ENCODE results near the gene MAPT.

MAPT gene

DNA sequence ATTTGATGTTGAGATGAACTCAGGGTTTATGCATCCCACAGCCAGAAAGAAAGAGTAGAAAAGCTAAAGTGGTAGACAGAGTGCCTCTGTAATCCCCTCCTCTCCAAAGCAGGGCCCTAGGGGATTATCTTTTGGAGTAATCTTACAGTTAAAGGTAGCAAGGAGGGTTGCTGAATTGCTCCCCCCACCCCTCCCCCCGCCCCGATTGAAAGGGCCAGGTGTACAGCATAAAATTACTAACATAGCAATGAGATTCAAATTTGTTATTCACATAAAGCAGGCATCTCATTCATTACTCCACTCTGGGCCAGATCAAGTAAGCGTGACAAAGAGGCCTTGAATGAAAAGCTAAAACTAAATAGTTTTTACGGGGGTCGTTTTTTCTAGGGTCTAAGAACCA, 177.4 kb downstream of the MAPT start:
- Histone ChIP-seq H3K27me3 (replicated peaks) (no peaks in the 10 kb centered on the region), H3K27ac (no peak overlapping the region), H3K36me3 (replicated peaks) (no peaks in the 10 kb centered on the region), H3K4me3 (ENCODE audit: low read depth, low read length) (no peak overlapping the region)
- in situ Hi-C loops (cut with HindIII; ENCODE audit: low pct_ligation_motif_present, low sequenced_read_pairs): no loop called here
- TF ChIP-seq CTCF (IDR thresholded peaks at IDR 0.05; ENCODE audit: low read depth, low read length, missing control alignments): no peak
- no peak for DNase-seq

DNA sequence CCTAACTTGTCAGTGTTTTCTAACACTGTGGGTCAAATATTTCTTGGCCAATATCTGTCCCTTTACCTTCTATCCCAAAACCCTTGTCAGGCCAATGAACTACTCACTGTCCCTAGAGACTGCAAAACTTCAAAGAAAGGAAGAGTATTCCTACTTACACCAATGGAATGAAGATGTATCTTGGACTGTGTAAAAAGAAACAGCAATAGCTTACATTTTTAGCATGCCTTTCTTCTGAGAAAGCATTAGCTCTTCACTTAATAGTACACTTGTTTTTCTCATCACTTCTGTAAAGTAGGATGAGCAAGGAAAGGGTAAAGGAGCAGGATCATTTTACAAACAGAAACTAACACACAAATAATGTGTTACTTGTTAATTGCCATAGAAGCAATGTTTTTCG, 178.6 kb downstream of the MAPT start:
- H3K36me3 ChIP-seq (replicated peaks): no peaks in the 10 kb centered on the region
- DNase-seq: peak; percentile 21
- H3K27ac ChIP-seq: peak overlapping the region; percentile 57
- TF ChIP-seq CTCF (IDR thresholded peaks at IDR 0.05; ENCODE audit: low read depth, low read length, missing control alignments): no peak
- no peaks in the 10 kb centered on the region for H3K27me3 ChIP-seq (replicated peaks)
- no peak overlapping the region for H3K4me3 ChIP-seq (ENCODE audit: low read depth, low read length)
- in situ Hi-C loops (cut with HindIII; ENCODE audit: low pct_ligation_motif_present, low sequenced_read_pairs): no loop called here

GRCh38 chr17:46074540-46074939, 180.2 kb downstream of the MAPT start:
- in situ Hi-C loops (cut with HindIII; ENCODE audit: low pct_ligation_motif_present, low sequenced_read_pairs): no loop called here
- no peak for TF ChIP-seq CTCF (IDR thresholded peaks at IDR 0.05; ENCODE audit: low read depth, low read length, missing control alignments)

More at GRCh38 chr17:46074540-46074939, 180.2 kb downstream of the MAPT start:
- no peak for DNase-seq
- no peak overlapping the region for H3K4me3 ChIP-seq (ENCODE audit: low read depth, low read length)
- H3K27ac ChIP-seq: no peak overlapping the region
- no peaks in the 10 kb centered on the region for H3K27me3 ChIP-seq (replicated peaks)
- peaks cover under 1% of the 10 kb centered on the region for H3K36me3 ChIP-seq (replicated peaks)

Measured in brain microvascular endothelial cell (primary cell).